Heart left ventricle (tissue), 13 donors: ENCODE results near the gene ERP29.

ENCODE experiments used
- POLR2A ChIP-seq, 2 donors: fragments of 450-650 bp; IDR thresholded peaks; one replicate each; pipeline ENCODE4 v1.6.1; 2017; ENCODE audit warnings: antibody characterized with exemption in 2 of 2, mild to moderate bottlenecking in 2 of 2, moderate library complexity in 2 of 2
- TF ChIP-seq, protein P1 (sequence below), 12 donors: fragments of 200-600 bp; sonication (generic) in 4 of 12; IDR thresholded peaks; one replicate each; pipeline versions ENCODE4 v1.5.0 to v1.8.0; 2018 to 2022; ENCODE audit warnings: antibody characterized with exemption in 12 of 12, mild to moderate bottlenecking in 5 of 12
- donor health status: ischemic (EF 13 %, LVEDD 7.1; RV severe dilation, severe dysfunction).
- donor health status: DM: no; HTN: yes; CAD: no.
- donor health status: DM: no; HTN: no; CAD: no.
- donor health status: ischemic (EF 25% LVEDD 6.9; RV normal size, moderate dysfunction).
- donor health status: ischemic (EF 25% LVEDD 5.7; RV mildly dilated, moderate dysfunction).
- donor health status: ischemic (EF 35%, LVEDD 5.7; RV mildly dilated, moderate dysfunction).
- donor health status: nonischemic (EF 11% LVEDD 7.7; RV severe dilation, severe dysfunction).
- donor health status: DM: yes; HTN: yes; CAD: no.
- donor health status: PGD.
- donor health status: ischemic (EF 29% LVEDD 5.4; RV normal size, mild dysfunction).
- donor health status: nonischemic (EF 23%, LVEDD 6.1; RV moderate dilation, normal function).

DNA sequence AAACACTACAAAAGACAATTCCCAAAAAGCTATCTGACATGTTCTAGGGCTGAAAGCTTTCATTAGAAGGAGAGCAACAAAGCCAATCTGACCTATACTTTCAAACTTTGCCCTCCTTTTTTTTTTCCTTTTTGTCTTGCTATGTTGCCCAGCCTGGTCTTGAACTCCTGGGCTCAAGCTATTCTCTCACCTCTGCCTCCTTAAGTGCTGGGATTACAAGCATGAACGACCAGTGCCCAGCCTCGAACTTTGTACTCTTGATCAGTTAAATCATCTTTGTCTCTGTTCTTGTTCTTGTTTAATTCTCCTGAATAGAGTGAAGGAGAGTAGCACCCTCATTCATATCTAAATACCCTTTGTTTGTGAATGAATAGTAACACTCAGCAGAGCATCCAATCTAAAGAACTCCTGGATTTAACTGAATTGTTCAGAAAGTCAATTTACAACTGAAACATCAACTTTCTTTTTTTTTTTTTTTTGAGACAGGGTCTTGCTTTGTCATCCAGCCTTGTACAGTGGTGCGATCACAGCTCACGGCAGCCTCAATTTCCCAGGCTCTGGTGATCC is 22.1 kb downstream of the ERP29 start:
- TF ChIP-seq, protein P1, sequence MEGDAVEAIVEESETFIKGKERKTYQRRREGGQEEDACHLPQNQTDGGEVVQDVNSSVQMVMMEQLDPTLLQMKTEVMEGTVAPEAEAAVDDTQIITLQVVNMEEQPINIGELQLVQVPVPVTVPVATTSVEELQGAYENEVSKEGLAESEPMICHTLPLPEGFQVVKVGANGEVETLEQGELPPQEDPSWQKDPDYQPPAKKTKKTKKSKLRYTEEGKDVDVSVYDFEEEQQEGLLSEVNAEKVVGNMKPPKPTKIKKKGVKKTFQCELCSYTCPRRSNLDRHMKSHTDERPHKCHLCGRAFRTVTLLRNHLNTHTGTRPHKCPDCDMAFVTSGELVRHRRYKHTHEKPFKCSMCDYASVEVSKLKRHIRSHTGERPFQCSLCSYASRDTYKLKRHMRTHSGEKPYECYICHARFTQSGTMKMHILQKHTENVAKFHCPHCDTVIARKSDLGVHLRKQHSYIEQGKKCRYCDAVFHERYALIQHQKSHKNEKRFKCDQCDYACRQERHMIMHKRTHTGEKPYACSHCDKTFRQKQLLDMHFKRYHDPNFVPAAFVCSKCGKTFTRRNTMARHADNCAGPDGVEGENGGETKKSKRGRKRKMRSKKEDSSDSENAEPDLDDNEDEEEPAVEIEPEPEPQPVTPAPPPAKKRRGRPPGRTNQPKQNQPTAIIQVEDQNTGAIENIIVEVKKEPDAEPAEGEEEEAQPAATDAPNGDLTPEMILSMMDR (IDR thresholded peaks at IDR 0.05), result no peak
- no peak for TF ChIP-seq POLR2A (IDR thresholded peaks at IDR 0.05)
